PC-3 (cell line): ENCODE results near the gene IL31. TPM values are rescaled to one million over a fixed set of nuclear protein-coding genes. Genes with fewer than 3 reads are reported as not detected.

Experiments
- ATAC-seq: fragments of 200-7000 bp; cut with Tn5 transposase; 2 replicates; pipeline ENCODE4 v1.9.1; 2020; ENCODE audit warnings: mild to moderate bottlenecking, moderate library complexity
- BruUV-seq: library from RNA; stranded (reverse); fragments of 400-500 nt; replicated peaks from 2 replicates; lab custom pipeline; 2021; lab: Mats Ljungman, UMichigan
- CTCF ChIA-PET: fragments of 300-600 bp; sonication (Branson Sonifier 250); formaldehyde crosslinking; loops from one replicate; lab custom pipeline; 2022; ENCODE audit warnings: antibody characterized with exemption; lab: Charles Lee
- POLR2A ChIA-PET: fragments of 300-600 bp; sonication (Branson Sonifier 250); formaldehyde crosslinking; loops from one replicate; lab custom pipeline; 2022; ENCODE audit warnings: antibody characterized with exemption; ENCODE audit not compliant: unreplicated experiment; lab: Charles Lee
- DNase-seq: peaks from one replicate; pipeline ENCODE4 v3.0.0-alpha.2; 2015
- H2AFZ ChIP-seq: fragments of 300-600 bp; sonication (generic); 2 replicates; pipeline ENCODE4 v1.6.0; 2016; ENCODE audit warnings: antibody characterized with exemption, low read length
- H3F3A ChIP-seq: fragments of 300-600 bp; sonication (generic); one replicate; pipeline ENCODE4 v1.6.0; 2017; ENCODE audit warnings: antibody characterized with exemption, low read length, control low read depth, mild to moderate bottlenecking; ENCODE audit not compliant: unreplicated experiment
- H3K27ac ChIP-seq: fragments of 300-600 bp; sonication (generic); 2 replicates; pipeline ENCODE4 v1.5.1; 2016; ENCODE audit warnings: mild to moderate bottlenecking, low read length
- H3K27me3 ChIP-seq: fragments of 300-600 bp; sonication (generic); 2 replicates; pipeline ENCODE4 v1.6.1; 2016; ENCODE audit warnings: low read length, mixed read lengths
- H3K36me3 ChIP-seq: fragments of 300-600 bp; sonication (generic); 2 replicates; pipeline ENCODE4 v1.6.1; 2016; ENCODE audit warnings: low read depth, mixed run types, low read length, mixed read lengths
- H3K4me1 ChIP-seq: fragments of 300-600 bp; sonication (generic); 2 replicates; pipeline ENCODE4 v1.5.1; 2016; ENCODE audit warnings: low read length; ENCODE audit not compliant: insufficient read depth
- H3K4me2 ChIP-seq: fragments of 300-600 bp; sonication (generic); 2 replicates; pipeline ENCODE4 v1.6.0; 2016; ENCODE audit warnings: low read length
- H3K4me3 ChIP-seq: fragments of 300-600 bp; sonication (generic); 2 replicates; pipeline ENCODE4 v1.5.1; 2016; ENCODE audit warnings: mild to moderate bottlenecking, low read length, mixed read lengths
- H3K79me2 ChIP-seq: fragments of 300-600 bp; sonication (generic); 2 replicates; pipeline ENCODE4 v1.6.1; 2017; ENCODE audit warnings: low read length, mixed read lengths
- H3K9ac ChIP-seq: fragments of 300-600 bp; sonication (generic); 2 replicates; pipeline ENCODE4 v1.6.0; 2016; ENCODE audit warnings: mild to moderate bottlenecking, low read length
- H3K9me2 ChIP-seq: fragments of 300-600 bp; sonication (generic); replicated peaks from 2 replicates; pipeline ENCODE4 v1.6.1; 2016; ENCODE audit warnings: mixed run types, low read length, mixed read lengths
- H3K9me3 ChIP-seq: fragments of 300-600 bp; sonication (generic); 2 replicates; pipeline ENCODE4 v1.6.1; 2016; ENCODE audit warnings: low read length, mixed read lengths
- H4K20me1 ChIP-seq: fragments of 300-600 bp; sonication (generic); 2 replicates; pipeline ENCODE4 v1.6.1; 2016; ENCODE audit warnings: low read length, mixed read lengths
- EZH2 ChIP-seq: fragments of 300-600 bp; sonication (generic); IDR thresholded peaks from one replicate; pipeline ENCODE4 v1.6.1; 2017; ENCODE audit warnings: antibody characterized with exemption, mild to moderate bottlenecking, low read length; ENCODE audit not compliant: unreplicated experiment
- EZH2phosphoT487 ChIP-seq: fragments of 300-600 bp; sonication (generic); IDR thresholded peaks from 2 replicates; pipeline ENCODE4 v1.6.1; 2018; ENCODE audit warnings: mild to moderate bottlenecking, antibody characterized with exemption, low read length, borderline replicate concordance
- intact Hi-C: fragments of 100-400 bp; cut with micrococcal nuclease; formaldehyde crosslinking; loops from 2 replicates; pipeline ENCODE4 v1.9.0; 2023
- total RNA-seq: library from RNA; depleted of rRNA; stranded (reverse); fragments of >200 nt; gene quantifications from 2 replicates; pipeline ENCODE4 v1.2.3, GENCODE V29; 2014
- TF ChIP-seq, protein P1 (sequence below): fragments of 300-600 bp; sonication (generic); conservative IDR thresholded peaks from 2 replicates; pipeline ENCODE4 v1.5.1; 2017; ENCODE audit warnings: antibody characterized with exemption, low read depth, mild to moderate bottlenecking, low read length

Gene IL31
- total RNA-seq, 1 experiment from 2014 or later: not detected

DNA sequence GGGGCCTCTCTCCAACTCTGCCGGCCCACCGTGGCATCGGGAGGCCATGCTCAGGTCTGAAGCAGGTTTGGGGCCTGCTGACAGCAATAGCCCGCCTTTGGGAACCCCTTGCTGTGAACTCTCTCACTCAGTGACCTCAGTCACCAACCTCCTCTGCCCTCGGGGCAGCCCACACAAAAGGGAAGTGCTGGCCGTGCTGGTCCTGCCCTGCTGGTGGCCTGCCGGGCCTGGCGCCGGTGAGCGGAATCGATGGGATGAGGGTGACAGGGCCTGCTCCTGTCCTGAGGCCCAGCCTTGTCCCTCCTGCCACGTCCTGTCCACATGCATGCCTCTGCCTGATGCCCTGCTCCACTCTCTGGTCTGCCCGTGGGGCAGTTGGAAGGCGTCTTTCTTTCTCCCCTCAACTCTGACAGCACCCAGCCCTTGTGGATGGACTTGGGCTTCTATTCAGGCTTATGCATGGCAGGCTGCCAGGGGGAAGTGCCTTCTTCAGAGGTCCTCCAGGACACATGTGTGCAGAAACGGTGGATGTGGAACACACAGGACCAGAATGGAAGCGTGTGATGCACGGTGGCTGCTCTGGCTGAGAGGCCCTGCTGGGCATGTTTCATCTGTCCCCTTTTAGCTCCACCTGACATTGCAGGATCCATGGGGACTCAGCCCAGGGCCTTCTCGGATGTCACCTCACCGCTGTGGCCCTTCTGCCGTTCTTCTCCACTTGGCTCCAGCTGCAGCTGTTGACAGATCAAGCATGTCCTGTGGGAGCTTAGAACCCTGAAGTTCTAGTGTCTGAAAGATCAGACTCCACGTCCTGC is 31.9 kb downstream of the IL31 start:
- Histone ChIP-seq H3K36me3 (peaks cover 11% of the 10 kb centered on the region; the same call in 1 of the 2 replicates), H4K20me1 (no peaks in the 10 kb centered on the region), H2AFZ (no peak overlapping the region), H3K27me3 (no peaks in the 10 kb centered on the region), H3K4me1 (no peaks in the 10 kb centered on the region), H3K27ac (no peak overlapping the region), H3K4me3 (no peak overlapping the region), H3K79me2 (no peaks in the 10 kb centered on the region), H3K9me3 (no peaks in the 10 kb centered on the region), H3K9ac (no peak overlapping the region), H3K9me2 (no peaks in the 10 kb centered on the region), H3F3A (no peaks in the 10 kb centered on the region), H3K4me2 (no peak overlapping the region)
- intact Hi-C loops: no loop called here
- ChIA-PET CTCF (no interaction called here), POLR2A (no interaction called here)
- no peak for DNase-seq
- TF ChIP-seq EZH2phosphoT487 (no peak), EZH2 (no peak)
- TF ChIP-seq, protein P1, sequence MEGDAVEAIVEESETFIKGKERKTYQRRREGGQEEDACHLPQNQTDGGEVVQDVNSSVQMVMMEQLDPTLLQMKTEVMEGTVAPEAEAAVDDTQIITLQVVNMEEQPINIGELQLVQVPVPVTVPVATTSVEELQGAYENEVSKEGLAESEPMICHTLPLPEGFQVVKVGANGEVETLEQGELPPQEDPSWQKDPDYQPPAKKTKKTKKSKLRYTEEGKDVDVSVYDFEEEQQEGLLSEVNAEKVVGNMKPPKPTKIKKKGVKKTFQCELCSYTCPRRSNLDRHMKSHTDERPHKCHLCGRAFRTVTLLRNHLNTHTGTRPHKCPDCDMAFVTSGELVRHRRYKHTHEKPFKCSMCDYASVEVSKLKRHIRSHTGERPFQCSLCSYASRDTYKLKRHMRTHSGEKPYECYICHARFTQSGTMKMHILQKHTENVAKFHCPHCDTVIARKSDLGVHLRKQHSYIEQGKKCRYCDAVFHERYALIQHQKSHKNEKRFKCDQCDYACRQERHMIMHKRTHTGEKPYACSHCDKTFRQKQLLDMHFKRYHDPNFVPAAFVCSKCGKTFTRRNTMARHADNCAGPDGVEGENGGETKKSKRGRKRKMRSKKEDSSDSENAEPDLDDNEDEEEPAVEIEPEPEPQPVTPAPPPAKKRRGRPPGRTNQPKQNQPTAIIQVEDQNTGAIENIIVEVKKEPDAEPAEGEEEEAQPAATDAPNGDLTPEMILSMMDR: no peak
- ATAC-seq: no peak
- no TSS peak for BruUV-seq

DNA sequence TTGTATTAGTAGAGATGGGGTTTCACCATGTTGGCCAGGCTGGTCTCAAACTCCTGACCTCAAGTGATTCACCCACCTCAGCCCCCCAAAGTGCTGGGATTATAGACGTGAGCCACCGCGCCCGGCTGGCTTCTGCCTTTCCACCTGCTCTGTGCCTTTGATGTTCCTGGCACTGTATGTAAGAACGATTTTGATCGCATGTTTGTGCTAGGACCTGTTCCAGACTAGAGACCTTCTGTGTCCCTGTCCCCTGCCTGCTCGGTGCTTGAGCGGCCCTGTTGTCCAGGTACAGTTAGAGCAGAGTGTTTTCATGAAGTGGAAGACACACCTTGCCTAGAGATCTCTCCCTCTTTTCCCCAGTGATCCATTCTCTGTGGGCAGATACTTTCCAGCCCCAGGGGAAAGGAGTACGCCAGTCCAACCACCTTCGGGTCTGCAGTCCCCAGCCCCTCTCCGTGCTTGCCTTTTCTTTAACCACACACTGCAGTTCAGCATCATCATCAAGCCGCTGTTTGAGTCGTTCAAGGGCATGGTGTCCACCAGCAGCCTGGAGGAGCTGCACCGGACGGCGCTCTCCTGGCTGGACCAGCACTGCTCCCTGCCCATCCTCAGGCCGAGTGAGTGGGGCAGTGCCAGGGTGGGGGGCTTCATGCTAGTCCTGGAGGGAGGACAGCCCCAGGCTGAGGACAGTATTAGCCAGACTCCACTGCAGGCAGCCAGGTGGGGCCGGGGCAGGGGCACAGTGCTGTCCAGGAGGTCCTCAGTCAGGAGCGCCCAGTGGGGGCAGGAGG is 33.4 kb downstream of the IL31 start:
- no peak overlapping the region for H3K4me3 ChIP-seq
- H2AFZ ChIP-seq: no peak overlapping the region
- H3F3A ChIP-seq: no peaks in the 10 kb centered on the region
- TF ChIP-seq EZH2 (no peak), EZH2phosphoT487 (no peak)
- TF ChIP-seq, protein P1: no peak
- no peaks in the 10 kb centered on the region for H3K27me3 ChIP-seq
- H3K9me3 ChIP-seq: no peaks in the 10 kb centered on the region
- intact Hi-C loops: no loop called here
- CTCF ChIA-PET: no interaction called here
- H3K4me1 ChIP-seq: no peaks in the 10 kb centered on the region
- no peak overlapping the region for H3K27ac ChIP-seq
- POLR2A ChIA-PET: no interaction called here
- no peak for ATAC-seq
- BruUV-seq: no TSS peak
- peaks cover 11% of the 10 kb centered on the region; the same call in 1 of the 2 replicates for H3K36me3 ChIP-seq
- no peak overlapping the region for H3K4me2 ChIP-seq
- DNase-seq: no peak
- H3K9ac ChIP-seq: no peak overlapping the region
- H3K79me2 ChIP-seq: no peaks in the 10 kb centered on the region
- H3K9me2 ChIP-seq: no peaks in the 10 kb centered on the region
- H4K20me1 ChIP-seq: no peaks in the 10 kb centered on the region
